ENCODE measurements around the gene APOBEC3F. TPM values are rescaled to one million over a fixed set of nuclear protein-coding genes. Genes with fewer than 3 reads are reported as not detected.
"Not testable (repeated sequence)": the region's sequence is repeated elsewhere in the genome, so short reads cannot be mapped to it uniquely, and the experiment has no call there.

The APOBEC3F gene
- total RNA-seq, result 10 to 100 TPM; 15.8 to 25.8 TPM

DNA sequence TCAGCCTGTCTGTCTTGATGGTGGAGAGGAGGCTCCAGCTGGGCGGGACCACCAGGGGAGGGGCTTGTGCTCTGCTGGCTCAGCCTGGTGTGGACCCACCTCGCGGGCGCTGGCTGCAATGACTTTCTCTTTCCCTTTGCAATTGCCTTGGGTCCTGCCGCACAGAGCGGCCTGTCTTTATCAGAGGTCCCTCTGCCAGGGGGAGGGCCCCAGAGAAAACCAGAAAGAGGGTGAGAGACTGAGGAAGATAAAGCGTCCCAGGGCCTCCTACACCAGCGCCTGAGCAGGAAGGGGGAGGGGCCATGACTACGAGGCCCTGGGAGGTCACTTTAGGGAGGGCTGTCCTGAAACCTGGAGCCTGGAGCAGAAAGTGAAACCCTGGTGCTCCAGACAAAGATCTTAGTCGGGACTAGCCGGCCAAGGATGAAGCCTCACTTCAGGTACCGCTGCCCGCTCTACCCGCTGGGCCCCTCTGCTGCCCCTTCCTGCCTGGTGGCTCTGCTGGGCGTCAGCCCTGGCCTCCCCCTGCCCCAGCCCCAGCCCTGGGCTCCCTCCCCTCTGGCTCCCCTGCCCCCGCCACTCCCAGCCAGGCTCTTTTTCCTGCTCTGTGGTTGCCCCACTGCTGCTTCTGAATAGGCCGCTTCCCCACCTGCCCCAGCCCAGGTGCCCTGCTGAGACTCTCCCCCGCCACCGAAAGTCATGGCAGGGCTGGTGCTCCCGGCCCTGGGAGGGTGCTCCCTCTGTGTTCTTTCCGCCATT, at the start of gene APOBEC3F:
Gene APOBEC3F, plus strand, starts transcription at position 327 of the 759 bp plus-strand sequence. Its CDS starts 97 bp downstream, at position 424.
- H3K27ac Mint-ChIP-seq, result peak within 1 kb of the TSS; percentile 88 to 89
- peak; percentile 93 to 96 for ATAC-seq

DNA sequence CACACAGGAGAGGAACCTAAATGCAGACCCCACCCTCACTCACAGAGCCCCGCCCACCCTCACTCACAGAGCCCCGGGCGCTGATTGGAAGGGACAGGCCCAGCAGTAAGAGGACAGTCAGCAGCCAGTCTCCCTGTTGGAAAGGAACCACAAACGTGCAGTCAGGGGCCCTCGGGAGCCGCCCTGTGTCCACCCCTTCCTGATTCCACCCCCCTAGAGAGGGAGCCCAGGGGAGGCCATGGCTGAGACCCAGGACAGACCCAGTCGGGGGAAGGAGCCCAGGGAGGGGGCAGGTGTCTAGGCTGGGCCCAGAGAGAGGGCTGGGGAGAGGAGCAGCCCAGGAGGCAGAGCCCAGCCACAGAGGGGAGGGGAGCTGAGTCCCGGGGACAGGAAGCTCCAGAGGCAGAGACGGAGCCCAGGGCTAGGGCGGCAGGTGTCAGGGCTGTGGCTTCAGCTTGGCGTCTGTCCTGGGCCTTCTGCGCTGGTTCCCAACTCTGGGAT, 47.7 kb upstream of the APOBEC3F start:
- H3K27ac Mint-ChIP-seq; DNase-seq (ENCODE audit: low spot score in 2 of 2); H3K9me3 Mint-ChIP-seq; H3K36me3 Mint-ChIP-seq: not testable (repeated sequence)
- ATAC-seq, result peak in 1 of 2 donors; percentile 58

More for the DNA sequence above, at the start of gene APOBEC3F:
- not testable (repeated sequence) for H3K9me3 Mint-ChIP-seq, H3K36me3 Mint-ChIP-seq
- DNase-seq (ENCODE audit: low spot score in 2 of 2), result peak; percentile 56 to 78

DNA sequence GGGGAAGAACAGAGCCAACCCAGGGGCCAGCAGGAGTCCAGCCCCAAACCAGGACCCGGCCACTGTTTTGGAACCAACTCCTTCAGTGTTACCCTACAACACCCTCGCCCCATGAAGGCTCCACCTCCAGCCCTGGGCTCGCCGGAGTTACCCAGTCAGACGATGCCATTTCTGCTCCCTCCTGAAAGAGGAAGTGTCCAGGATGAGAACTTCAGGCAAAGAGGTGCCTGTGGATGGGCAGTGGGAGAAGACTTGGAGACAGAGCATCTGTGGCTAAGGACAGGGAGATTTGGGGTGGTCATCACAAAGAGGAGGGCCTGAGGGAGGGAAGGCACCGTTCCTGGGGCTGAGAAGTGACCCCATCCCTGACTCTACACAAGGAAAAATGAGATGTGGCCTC, 44.6 kb upstream of the APOBEC3F start:
- Mint-ChIP-seq H3K27ac (no peak overlapping the region), H3K9me3 (no peaks in the 10 kb centered on the region), H3K36me3 (no peaks in the 10 kb centered on the region)
- DNase-seq (ENCODE audit: low spot score in 2 of 2) (no peak), ATAC-seq (no peak)

DNA sequence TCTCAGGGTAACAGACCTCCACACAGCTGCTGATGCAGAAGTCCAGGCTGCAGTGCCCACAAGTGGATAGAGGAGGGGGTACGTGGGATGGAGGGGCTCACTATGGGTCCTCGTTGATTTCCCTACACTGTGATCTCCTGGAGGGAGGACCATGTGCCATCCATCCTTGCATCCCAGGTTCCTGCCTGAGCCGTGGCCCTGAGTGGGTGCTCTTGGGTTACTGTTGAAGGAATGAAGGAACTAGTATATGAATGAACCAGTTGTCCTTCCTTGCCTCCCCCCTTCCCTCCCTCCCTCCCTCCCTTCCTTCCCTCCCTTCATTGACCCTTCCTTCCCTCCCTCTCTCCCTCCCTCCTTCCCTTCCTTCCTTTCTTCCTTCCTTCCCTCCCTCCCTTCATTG, 43.1 kb upstream of the APOBEC3F start:
- ATAC-seq, result no peak
- DNase-seq (ENCODE audit: low spot score in 2 of 2), result no peak
- Mint-ChIP-seq H3K9me3 (no peaks in the 10 kb centered on the region), H3K27ac (no peak overlapping the region), H3K36me3 (no peaks in the 10 kb centered on the region)

DNA sequence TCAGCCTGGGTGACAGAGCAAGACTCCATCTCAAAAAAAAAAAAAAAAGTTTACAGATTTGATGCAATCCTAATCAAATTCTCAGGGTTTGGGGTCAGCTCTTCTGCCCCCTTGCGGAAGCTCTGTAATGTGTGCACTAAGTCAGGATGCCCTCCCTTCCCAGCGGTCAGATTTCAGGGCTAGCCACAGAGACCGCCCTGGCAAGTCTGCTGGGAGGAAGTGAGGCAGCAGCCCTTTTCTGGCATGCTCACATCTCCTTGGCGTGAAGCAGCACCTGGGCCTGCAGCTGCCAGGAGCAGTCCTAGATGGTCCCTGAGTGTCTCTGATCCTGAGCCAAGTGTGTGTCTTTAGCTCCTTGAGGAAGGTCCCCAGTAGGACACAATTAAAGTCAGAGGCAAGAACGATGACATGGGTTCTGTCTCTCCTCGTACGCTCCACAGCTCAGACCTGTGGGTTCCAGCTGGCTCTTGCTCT, 37.5 kb upstream of the APOBEC3F start:
- H3K27ac Mint-ChIP-seq, result peak overlapping the region in 1 of 2 donors; percentile 50
- H3K9me3 Mint-ChIP-seq, result no peaks in the 10 kb centered on the region
- peak; percentile 94 to 99 for ATAC-seq
- peak; percentile 73 to 75 for DNase-seq (ENCODE audit: low spot score in 2 of 2)
- no peaks in the 10 kb centered on the region for H3K36me3 Mint-ChIP-seq

DNA sequence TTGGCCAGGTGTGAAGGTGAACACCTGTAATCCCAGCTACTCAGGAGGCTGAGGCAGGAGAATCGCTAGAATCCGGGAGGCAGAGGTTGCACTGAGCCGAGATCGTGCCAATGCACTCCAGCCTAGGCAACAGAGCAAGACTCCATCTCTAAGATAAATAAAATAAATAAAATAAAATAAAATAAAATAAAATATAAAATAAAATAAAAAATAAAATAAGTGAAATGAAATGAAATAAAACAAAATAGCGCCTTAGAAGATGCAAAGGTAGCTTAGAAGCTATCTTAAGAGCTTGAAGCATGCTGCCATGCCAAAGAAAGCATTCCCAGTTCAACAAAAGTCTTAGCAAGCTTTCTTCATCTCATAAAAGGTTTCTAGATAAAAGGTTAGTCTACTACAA, 33.5 kb upstream of the APOBEC3F start:
- DNase-seq (ENCODE audit: low spot score in 2 of 2) (no peak), ATAC-seq (no peak)
- no peaks in the 10 kb centered on the region for H3K36me3 Mint-ChIP-seq
- no peak overlapping the region for H3K27ac Mint-ChIP-seq
- H3K9me3 Mint-ChIP-seq, result no peaks in the 10 kb centered on the region

DNA sequence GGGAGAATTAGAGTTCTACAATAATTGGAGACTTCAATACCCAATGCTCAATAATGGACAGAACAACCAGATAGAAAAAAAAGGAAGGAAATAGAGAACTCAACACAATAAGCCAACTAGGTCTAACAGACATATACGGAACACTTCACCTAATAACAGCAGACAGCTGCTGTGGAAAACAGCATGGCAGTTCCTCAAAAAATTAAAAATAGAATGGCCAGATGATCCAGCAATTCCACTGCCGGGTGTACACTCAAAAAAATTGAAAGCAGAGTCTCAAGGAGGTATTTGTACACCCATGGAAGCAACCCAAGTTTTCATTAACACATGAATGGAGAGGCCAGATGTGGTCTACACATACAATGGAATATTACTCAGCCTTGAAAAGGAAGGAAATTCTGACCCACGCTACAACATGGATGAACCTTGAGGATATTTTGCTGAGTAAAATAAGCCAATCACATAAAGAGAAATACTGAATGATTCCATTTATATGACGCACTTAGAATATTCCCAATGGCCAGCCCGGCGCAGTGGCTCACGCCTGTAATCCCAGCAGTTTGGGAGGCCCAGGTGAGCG, 32.3 kb upstream of the APOBEC3F start:
- not testable (repeated sequence) for ATAC-seq; H3K27ac Mint-ChIP-seq; H3K36me3 Mint-ChIP-seq; H3K9me3 Mint-ChIP-seq; DNase-seq (ENCODE audit: low spot score in 2 of 2)

DNA sequence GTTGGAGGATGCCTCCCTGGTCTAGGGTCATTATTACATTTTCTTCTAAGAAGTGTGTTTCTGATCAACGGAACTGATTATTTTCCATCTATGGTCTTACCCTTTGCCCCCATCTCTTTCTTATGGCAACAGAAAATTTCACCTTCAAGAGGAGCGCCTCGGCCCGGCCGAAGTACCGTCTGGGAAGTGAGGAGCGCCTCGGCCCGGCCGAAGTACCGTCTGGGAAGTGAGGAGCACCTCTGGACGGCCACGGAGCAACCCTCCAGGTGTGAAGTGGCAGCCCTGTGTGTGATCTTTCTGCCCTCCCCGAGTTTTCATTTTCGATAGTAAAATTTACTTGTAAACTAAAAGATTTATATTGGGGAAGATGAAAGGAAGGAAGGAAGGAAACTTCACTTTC, 29.7 kb upstream of the APOBEC3F start:
- Mint-ChIP-seq H3K27ac (no peak overlapping the region), H3K36me3 (peaks cover 6 to 9% of the 10 kb centered on the region in 2 donors), H3K9me3 (no peaks in the 10 kb centered on the region)
- ATAC-seq, result no peak
- no peak for DNase-seq (ENCODE audit: low spot score in 2 of 2)

DNA sequence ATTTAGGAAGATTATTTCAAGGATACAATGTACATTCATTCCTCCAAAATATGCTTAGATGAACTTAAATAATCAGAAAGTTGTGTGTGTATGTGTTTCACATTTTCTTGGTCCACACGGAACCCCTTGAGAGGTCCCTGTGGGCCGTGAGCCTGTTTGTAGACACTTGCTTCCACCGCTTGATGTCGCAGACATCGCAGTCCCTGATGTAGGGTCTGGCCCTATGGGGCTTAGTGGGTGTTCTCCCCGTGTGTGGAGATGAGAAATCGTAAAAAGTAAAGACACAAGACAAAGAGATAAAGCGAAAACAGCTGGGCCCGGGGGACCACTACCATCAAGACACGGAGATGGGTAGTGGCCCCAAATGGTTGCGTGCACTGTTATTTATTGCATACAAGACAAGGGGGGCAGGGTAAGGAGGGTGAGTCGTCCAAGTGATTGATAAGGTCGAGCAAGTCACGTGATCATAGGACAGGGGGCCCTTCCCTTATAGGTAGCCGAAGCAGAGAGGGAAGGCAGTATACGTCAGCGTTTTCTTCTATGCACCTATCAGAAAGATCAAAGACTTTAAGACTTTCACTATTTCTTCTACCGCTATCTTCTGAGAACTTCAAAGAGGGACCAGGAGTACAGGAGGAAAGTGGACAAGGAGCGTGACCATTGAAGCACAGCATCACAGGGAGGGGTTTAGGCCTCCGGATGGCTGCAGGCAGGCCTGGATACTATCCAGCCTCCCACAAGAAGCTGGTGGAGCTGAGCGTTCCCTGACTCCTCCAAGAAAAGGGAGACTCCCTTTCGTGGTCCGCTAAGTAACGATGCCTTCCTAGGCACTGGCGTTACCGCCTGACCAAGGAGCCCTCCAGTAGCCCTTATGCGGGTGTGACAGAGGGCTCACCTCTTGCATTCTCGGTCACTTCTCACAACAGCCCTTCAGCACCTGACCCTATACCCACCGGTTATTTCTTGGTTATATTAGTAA, 27.8 kb upstream of the APOBEC3F start:
- Mint-ChIP-seq H3K9me3 (no peaks in the 10 kb centered on the region), H3K36me3 (peaks cover 6 to 9% of the 10 kb centered on the region in 2 donors), H3K27ac (no peak overlapping the region)
- ATAC-seq (no peak), DNase-seq (ENCODE audit: low spot score in 2 of 2) (no peak)

DNA sequence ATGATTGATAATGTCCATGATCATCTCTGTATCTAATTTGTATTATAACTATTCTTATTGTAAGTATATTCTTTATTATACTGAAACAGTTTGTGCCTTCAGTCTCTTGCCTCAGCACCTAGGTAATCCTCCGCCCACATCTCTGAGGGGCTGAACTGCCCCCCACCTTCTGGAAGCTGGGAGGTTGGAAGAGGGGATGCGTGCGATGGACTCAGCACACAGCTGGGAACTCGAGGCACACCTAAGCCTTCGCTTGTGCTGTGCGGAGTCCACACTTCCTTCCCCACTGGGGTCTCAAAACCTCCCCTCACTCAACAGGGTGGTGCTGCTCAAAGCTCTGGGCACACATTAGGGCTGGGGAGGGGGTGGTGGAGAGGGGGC, 27.1 kb upstream of the APOBEC3F start:
- H3K9me3 Mint-ChIP-seq; H3K36me3 Mint-ChIP-seq; DNase-seq (ENCODE audit: low spot score in 2 of 2); ATAC-seq: not testable (repeated sequence)
- peak overlapping the region in 1 of 2 donors; percentile 86 for H3K27ac Mint-ChIP-seq

DNA sequence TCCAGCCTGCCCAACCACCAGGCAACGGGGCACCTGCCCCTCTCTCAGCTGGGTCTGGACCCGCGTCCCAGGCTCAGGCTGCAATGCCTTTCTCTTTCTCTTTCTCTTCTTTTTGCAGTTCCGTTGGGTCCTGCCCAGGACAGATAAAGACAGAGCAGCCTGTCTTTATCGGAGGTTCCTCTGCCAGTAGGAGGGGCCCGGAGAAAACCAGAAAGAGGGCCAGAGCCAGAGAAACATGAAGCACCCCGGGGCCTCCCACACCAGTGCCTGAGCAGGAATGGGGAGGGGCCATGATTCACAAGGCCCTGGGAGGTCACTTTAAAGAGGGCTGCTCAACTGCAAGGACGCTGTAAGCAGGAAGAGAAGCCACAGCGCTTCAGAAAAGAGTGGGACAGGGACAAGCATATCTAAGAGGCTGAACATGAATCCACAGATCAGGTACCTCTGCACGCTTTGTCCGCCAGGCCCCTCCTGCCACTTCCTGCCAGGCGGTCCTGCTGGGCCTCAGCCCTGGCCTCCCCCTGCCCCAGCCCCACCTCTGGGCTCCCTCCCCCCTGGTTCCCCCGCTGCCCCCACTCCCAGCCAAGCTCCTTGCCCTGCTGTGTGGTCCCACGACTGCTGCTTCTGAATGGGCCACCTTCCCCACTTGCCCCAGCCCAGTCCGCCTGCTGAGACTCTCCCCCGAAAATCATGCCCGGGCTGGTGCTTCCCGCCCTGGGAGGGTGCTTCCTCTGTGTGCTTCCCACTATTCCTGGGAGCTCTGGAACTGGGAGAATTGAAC, 26.5 kb upstream of the APOBEC3F start, which contains the start of gene APOBEC3C:
Gene APOBEC3C, plus strand, starts transcription at position 316 of the 781 bp plus-strand sequence. Its CDS starts 106 bp downstream, at position 422.
- peak within 1 kb of the TSS; percentile 86 to 97 for H3K27ac Mint-ChIP-seq
- H3K36me3 Mint-ChIP-seq, result peaks cover 6 to 9% of the 10 kb centered on the region in 2 donors
- no peaks in the 10 kb centered on the region for H3K9me3 Mint-ChIP-seq
- ATAC-seq (peak; percentile 97 to 98), DNase-seq (ENCODE audit: low spot score in 2 of 2) (peak; percentile 76 to 84)

DNA sequence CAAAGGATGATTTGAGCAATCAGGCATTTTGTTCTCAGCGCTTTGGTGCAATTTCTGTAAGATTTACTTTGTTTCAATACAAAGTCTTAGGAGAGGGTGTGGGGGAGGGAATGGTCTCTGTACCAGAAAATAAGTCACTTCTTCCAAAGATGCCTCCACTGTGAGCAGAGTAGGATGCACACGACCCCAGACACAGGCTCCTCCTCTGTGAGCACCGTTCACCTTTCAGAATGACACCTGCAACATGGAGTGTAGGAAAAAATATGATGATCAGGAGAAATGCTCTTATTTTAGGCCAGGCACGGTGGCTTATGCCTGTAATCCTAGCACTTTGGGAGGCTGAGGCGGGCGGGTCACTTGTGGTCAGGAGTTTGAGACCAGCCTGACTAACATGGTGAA, 25.9 kb upstream of the APOBEC3F start:
- peak in 1 of 2 donors; percentile 29 for ATAC-seq
- H3K9me3 Mint-ChIP-seq; DNase-seq (ENCODE audit: low spot score in 2 of 2): not testable (repeated sequence)

DNA sequence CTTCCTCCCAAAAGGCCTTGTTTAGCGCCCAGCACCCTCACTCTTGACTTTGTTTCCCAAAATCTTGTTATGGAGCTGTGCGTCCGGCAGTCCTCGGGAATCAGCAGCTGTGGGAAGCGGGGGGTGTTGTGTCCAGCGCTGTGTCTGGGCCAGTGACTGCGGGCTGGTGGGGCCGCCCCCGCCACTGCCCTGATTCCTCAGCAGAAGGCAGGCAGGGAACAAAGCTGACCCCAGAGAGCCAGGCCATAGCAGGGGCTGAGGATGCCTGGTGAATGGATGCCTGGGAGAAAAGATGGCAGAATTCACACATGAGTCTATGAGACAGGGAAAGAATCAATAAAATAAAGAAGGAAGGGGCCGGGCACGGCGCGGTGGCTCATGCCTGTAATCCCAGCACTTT, 24.1 kb upstream of the APOBEC3F start:
- ATAC-seq (no peak), DNase-seq (ENCODE audit: low spot score in 2 of 2) (no peak)
- H3K36me3 Mint-ChIP-seq, result peaks cover 7 to 11% of the 10 kb centered on the region in 2 donors
- no peaks in the 10 kb centered on the region for H3K9me3 Mint-ChIP-seq
- H3K27ac Mint-ChIP-seq, result peak overlapping the region; percentile 65 to 79

More for the DNA sequence above, 25.9 kb upstream of the APOBEC3F start:
- H3K27ac Mint-ChIP-seq, result peak overlapping the region; percentile 86 to 97
- H3K36me3 Mint-ChIP-seq, result not testable (repeated sequence)

DNA sequence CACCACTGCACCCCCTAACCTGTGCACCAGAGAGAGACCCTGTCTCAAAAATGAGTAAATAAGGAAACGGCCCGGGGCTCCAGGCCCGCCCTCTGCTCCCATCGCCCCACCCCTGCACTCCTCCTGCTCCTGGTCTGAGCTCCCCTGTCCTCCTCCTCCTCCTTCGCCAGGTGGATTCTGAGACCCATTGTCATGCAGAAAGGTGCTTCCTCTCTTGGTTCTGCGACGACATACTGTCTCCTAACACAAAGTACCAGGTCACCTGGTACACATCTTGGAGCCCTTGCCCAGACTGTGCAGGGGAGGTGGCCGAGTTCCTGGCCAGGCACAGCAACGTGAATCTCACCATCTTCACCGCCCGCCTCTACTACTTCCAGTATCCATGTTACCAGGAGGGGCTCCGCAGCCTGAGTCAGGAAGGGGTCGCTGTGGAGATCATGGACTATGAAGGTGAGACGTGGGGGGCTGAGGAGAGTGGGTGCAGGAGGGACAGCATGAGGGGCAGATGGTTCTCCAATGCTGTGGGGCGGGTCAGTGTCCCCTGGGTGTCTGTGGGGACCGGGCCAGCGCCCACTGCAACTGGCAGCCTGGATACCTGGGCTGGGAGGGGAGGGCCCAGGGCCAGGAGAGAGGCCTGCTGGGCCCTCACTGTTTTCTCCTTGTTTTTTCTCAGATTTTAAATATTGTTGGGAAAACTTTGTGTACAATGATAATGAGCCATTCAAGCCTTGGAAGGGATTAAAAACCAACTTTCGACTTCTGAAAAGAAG, 22.9 kb upstream of the APOBEC3F start:
- H3K36me3 Mint-ChIP-seq, result peaks cover 12 to 16% of the 10 kb centered on the region in 2 donors
- DNase-seq (ENCODE audit: low spot score in 2 of 2), result no peak
- no peaks in the 10 kb centered on the region for H3K9me3 Mint-ChIP-seq
- no peak for ATAC-seq
- peak overlapping the region; percentile 36 to 68 for H3K27ac Mint-ChIP-seq

DNA sequence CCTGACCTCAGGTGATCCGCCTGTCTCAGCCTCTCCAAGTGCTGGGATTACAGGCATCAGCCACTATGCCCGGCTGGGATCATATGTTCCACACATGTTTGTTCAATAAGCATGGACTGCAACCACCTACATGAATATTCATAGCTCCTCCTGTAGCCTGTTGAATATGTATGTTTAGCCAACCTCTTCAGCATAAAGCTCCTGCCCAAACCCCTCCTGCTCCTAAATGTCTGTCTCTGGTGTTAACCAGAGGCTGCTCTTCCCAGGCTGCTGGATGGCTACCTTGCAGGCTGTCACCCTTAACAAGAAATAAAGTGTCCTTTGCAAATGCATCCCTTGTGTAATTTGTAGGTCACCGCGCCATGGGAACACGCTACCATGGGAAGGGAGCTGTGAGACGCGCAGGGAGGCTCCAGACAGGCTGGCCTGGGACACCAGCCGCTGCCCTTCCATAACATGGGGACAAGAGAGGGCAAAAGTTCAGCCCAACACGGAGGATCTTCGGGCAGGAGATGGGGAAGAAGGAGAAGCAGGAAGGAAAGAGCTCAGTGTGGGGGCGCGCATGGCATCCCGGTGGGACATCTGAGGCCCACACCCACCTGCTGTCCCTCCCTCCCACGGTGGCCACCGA, 20.5 kb upstream of the APOBEC3F start:
- DNase-seq (ENCODE audit: low spot score in 2 of 2); ATAC-seq; H3K36me3 Mint-ChIP-seq; H3K9me3 Mint-ChIP-seq: not testable (repeated sequence)
- H3K27ac Mint-ChIP-seq, result peak overlapping the region; percentile 85 to 92

Measured in activated naive CD4-positive, alpha-beta T cell treated with anti-CD3 and anti-CD28 coated beads, Interleukin-2, amount 50 U/mL, for 72 hours (primary cell).